Parathyroid adenoma (tissue), 2 donors: ENCODE measurements around the gene PHLDB2.

Source experiments
- H2AFZ ChIP-seq: fragments of 300-600 bp; sonication (generic); one replicate; pipeline ENCODE4 v1.7.0; 2017; ENCODE audit warnings: antibody characterized with exemption, mild to moderate bottlenecking
- H3K27ac ChIP-seq: fragments of 300-600 bp; sonication (generic); one replicate; pipeline ENCODE4 v1.7.0; 2017
- H3K27me3 ChIP-seq: fragments of 300-600 bp; sonication (generic); one replicate; pipeline ENCODE4 v1.7.0; 2017; ENCODE audit warnings: low read length; ENCODE audit not compliant: control insufficient read depth, insufficient read depth
- H3K36me3 ChIP-seq: fragments of 300-600 bp; sonication (generic); one replicate; pipeline ENCODE4 v1.7.0; 2017; ENCODE audit warnings: low read length; ENCODE audit not compliant: control insufficient read depth, insufficient read depth
- H3K4me1 ChIP-seq: fragments of 300-600 bp; sonication (generic); one replicate; pipeline ENCODE4 v1.7.0; 2017; ENCODE audit warnings: control low read depth
- H3K4me2 ChIP-seq: fragments of 300-600 bp; sonication (generic); one replicate; pipeline ENCODE4 v1.7.0; 2017; ENCODE audit warnings: low read length
- H3K4me3 ChIP-seq: fragments of 300-600 bp; sonication (generic); one replicate; pipeline ENCODE4 v1.7.0; 2017; ENCODE audit warnings: low read depth, low read length
- H3K79me2 ChIP-seq: fragments of 300-600 bp; sonication (generic); one replicate; pipeline ENCODE4 v1.7.0; 2017; ENCODE audit warnings: control low read depth
- H3K9ac ChIP-seq: fragments of 300-600 bp; sonication (generic); one replicate; pipeline ENCODE4 v1.7.0; 2017; ENCODE audit warnings: mild to moderate bottlenecking
- H3K9me3 ChIP-seq: fragments of 300-600 bp; sonication (generic); one replicate; pipeline ENCODE4 v1.7.0; 2017; ENCODE audit warnings: low read length; ENCODE audit not compliant: control insufficient read depth
- TF ChIP-seq, protein P1 (sequence below): fragments of 300-600 bp; sonication (generic); IDR thresholded peaks from one replicate; pipeline ENCODE4 v1.7.0; 2017; ENCODE audit warnings: antibody characterized with exemption, mild to moderate bottlenecking
- donor health status: primary hyperparathyroidism.

The PHLDB2 gene

DNA sequence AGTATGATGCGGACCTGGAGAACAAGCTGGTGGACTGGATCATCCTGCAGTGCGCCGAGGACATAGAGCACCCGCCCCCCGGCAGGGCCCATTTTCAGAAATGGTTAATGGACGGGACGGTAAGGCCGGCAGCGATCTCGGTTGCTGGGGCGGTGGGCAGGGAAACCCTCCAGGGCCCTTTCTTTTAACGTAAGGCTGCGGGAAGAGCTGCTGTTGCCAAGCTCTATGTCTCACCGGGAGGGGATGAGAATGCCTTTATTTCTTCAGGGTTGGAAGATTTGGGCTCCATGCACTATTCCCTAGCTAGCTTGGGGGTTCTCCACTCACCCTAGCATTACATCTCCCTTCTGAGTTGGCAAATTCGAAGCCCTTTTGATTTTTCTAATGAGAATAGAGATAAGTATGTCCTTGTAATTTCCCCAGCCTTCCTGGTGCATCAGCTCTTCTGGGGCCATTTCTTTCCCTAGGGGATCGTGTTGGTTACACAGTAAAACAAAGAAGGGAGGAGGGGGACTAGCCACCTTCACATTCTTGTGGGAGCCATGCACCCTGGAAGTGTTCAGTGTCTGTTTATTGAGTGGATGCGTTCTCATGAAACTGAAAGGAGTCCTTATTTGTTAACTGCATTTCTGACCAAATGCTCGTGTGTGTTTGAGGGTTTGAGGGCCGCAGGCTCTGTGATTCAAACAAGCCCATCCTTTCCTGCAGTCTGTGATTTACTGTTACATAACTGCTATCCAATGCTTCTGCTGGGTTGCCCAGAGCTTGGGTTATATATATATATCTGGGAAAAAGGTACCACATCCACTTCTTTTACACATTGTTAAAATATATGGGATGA, 140.6 kb downstream of the PHLDB2 start:
- Histone ChIP-seq H3K9me3 (no peaks in the 10 kb centered on the region), H3K27me3 (no peaks in the 10 kb centered on the region), H2AFZ (peak overlapping the region; percentile 87), H3K9ac (no peak overlapping the region), H3K27ac (no peak overlapping the region), H3K4me3 (peak overlapping the region; percentile 50), H3K36me3 (no peaks in the 10 kb centered on the region), H3K4me2 (peak overlapping the region; percentile 93), H3K79me2 (no peaks in the 10 kb centered on the region), H3K4me1 (no peaks in the 10 kb centered on the region)
- TF ChIP-seq, protein P1, sequence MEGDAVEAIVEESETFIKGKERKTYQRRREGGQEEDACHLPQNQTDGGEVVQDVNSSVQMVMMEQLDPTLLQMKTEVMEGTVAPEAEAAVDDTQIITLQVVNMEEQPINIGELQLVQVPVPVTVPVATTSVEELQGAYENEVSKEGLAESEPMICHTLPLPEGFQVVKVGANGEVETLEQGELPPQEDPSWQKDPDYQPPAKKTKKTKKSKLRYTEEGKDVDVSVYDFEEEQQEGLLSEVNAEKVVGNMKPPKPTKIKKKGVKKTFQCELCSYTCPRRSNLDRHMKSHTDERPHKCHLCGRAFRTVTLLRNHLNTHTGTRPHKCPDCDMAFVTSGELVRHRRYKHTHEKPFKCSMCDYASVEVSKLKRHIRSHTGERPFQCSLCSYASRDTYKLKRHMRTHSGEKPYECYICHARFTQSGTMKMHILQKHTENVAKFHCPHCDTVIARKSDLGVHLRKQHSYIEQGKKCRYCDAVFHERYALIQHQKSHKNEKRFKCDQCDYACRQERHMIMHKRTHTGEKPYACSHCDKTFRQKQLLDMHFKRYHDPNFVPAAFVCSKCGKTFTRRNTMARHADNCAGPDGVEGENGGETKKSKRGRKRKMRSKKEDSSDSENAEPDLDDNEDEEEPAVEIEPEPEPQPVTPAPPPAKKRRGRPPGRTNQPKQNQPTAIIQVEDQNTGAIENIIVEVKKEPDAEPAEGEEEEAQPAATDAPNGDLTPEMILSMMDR = no peak

- H3K4me3 ChIP-seq = no peak overlapping the region
- no peaks in the 10 kb centered on the region for H3K9me3 ChIP-seq
- no peaks in the 10 kb centered on the region for H3K27me3 ChIP-seq
- no peaks in the 10 kb centered on the region for H3K4me1 ChIP-seq
- H3K27ac ChIP-seq = no peak overlapping the region
- H3K79me2 ChIP-seq = no peaks in the 10 kb centered on the region
- TF ChIP-seq, protein P1 = no peak
- H3K4me2 ChIP-seq = no peak overlapping the region
- no peak overlapping the region for H3K9ac ChIP-seq
- H3K36me3 ChIP-seq = no peaks in the 10 kb centered on the region
- no peak overlapping the region for H2AFZ ChIP-seq
These were observed 141.3 kb downstream of the PHLDB2 start for GRCh38 chr3:112000367-112000771.

- H3K79me2 ChIP-seq = no peaks in the 10 kb centered on the region
- H3K4me3 ChIP-seq = no peak overlapping the region
- H3K4me1 ChIP-seq = no peaks in the 10 kb centered on the region
- TF ChIP-seq, protein P1 = no peak
- H3K9me3 ChIP-seq = no peaks in the 10 kb centered on the region
- H3K27me3 ChIP-seq = no peaks in the 10 kb centered on the region
- no peak overlapping the region for H3K9ac ChIP-seq
- no peak overlapping the region for H3K4me2 ChIP-seq
- H2AFZ ChIP-seq = no peak overlapping the region
- no peak overlapping the region for H3K27ac ChIP-seq
- H3K36me3 ChIP-seq = no peaks in the 10 kb centered on the region
These were observed 141.9 kb downstream of the PHLDB2 start for GRCh38 chr3:112000966-112001365.

- H2AFZ ChIP-seq = no peak overlapping the region
- no peak overlapping the region for H3K27ac ChIP-seq
- no peak overlapping the region for H3K4me2 ChIP-seq
- no peaks in the 10 kb centered on the region for H3K27me3 ChIP-seq
- H3K4me3 ChIP-seq = no peak overlapping the region
- H3K4me1 ChIP-seq = no peaks in the 10 kb centered on the region
- H3K36me3 ChIP-seq = no peaks in the 10 kb centered on the region
- no peaks in the 10 kb centered on the region for H3K79me2 ChIP-seq
- H3K9me3 ChIP-seq = no peaks in the 10 kb centered on the region
- no peak overlapping the region for H3K9ac ChIP-seq
- TF ChIP-seq, protein P1 = no peak
These were observed 142.5 kb downstream of the PHLDB2 start for GRCh38 chr3:112001526-112001925.
